CD14-positive monocyte (primary cell): ENCODE results near the gene MPND. TPM values are rescaled to one million over a fixed set of nuclear protein-coding genes. Genes with fewer than 3 reads are reported as not detected.

Experiments
- DNase-seq, 3 donors: peaks; one replicate each; pipeline ENCODE4 v3.0.0-alpha.2; 2011 to 2022
- H2AFZ ChIP-seq: 2 replicates; pipeline ENCODE4 v1.6.0; 2012; ENCODE audit warnings: mild to moderate bottlenecking, low read depth, low read length, inconsistent platforms; ENCODE audit not compliant: insufficient read depth, poor library complexity, severe bottlenecking
- H3K27ac ChIP-seq, 2 donors: 1 replicate in 1 of 2; 2 replicates in 1 of 2; pipeline ENCODE4 v1.5.1; 2012 to 2013; ENCODE audit warnings: low read length in 2 of 2, control low read depth in 1 of 2, inconsistent platforms in 1 of 2, low read depth in 1 of 2, mild to moderate bottlenecking in 1 of 2
- H3K27me3 ChIP-seq, 2 donors: one replicate each; pipeline versions ENCODE4 v1.6.0 to v1.6.1; 2011 to 2013; ENCODE audit warnings: low read length in 2 of 2; ENCODE audit not compliant: control insufficient read depth in 2 of 2, insufficient read depth in 2 of 2
- H3K36me3 ChIP-seq, 2 donors: replicated peaks in 1 of 2; 1 replicate in 1 of 2; 2 replicates in 1 of 2; pipeline versions ENCODE4 v1.5.1 to v1.6.1; 2012 to 2013; ENCODE audit warnings: low read length in 2 of 2, control low read depth in 1 of 2, inconsistent platforms in 1 of 2, mild to moderate bottlenecking in 1 of 2; ENCODE audit not compliant: insufficient read depth in 2 of 2, control insufficient read depth in 1 of 2
- H3K4me1 ChIP-seq, 2 donors: 1 replicate in 1 of 2; 2 replicates in 1 of 2; pipeline versions ENCODE4 v1.5.1 to v1.6.1; 2012 to 2013; ENCODE audit warnings: low read length in 2 of 2, control low read depth in 1 of 2, inconsistent platforms in 1 of 2, mild to moderate bottlenecking in 1 of 2, moderate library complexity in 1 of 2; ENCODE audit not compliant: insufficient read depth in 2 of 2, control insufficient read depth in 1 of 2
- H3K4me2 ChIP-seq: replicated peaks from 2 replicates; pipeline ENCODE3; 2012; ENCODE audit warnings: low read length, moderate library complexity, mild to moderate bottlenecking; ENCODE audit not compliant: poor library complexity, severe bottlenecking; ENCODE audit errors: extremely low read depth
- H3K4me3 ChIP-seq, 3 experiments: fragments of 200-600 bp in 1 of 3; sonication (generic) in 1 of 3; replicated peaks in 1 of 3; 1 replicate in 2 of 3; 2 replicates in 1 of 3; pipeline ENCODE4 v1.5.1; 2011 to 2013; ENCODE audit warnings: low read length in 3 of 3, mild to moderate bottlenecking in 3 of 3, control low read depth in 2 of 3, low read depth in 2 of 3, inconsistent platforms in 1 of 3, moderate library complexity in 1 of 3
- H3K79me2 ChIP-seq: 2 replicates; pipeline ENCODE4 v1.6.0; 2012; ENCODE audit warnings: mild to moderate bottlenecking, control low read depth, inconsistent platforms, low read length, moderate library complexity; ENCODE audit not compliant: insufficient read depth
- H3K9ac ChIP-seq: 2 replicates; pipeline ENCODE4 v1.6.0; 2017; ENCODE audit warnings: low read length, mild to moderate bottlenecking; ENCODE audit not compliant: insufficient read depth, poor library complexity, severe bottlenecking
- H3K9me3 ChIP-seq, 2 donors: replicated peaks in 1 of 2; 1 replicate in 1 of 2; 2 replicates in 1 of 2; pipeline versions ENCODE4 v1.5.1 to v1.6.1; 2012 to 2013; ENCODE audit warnings: low read length in 2 of 2, control low read depth in 1 of 2; ENCODE audit not compliant: control insufficient read depth in 1 of 2, insufficient read depth in 1 of 2
- H4K20me1 ChIP-seq: 2 replicates; pipeline ENCODE4 v1.6.0; 2012; ENCODE audit warnings: mild to moderate bottlenecking, low read length, control low read depth, moderate library complexity; ENCODE audit not compliant: insufficient read depth
- H3K27ac Mint-ChIP-seq, 7 donors: one replicate each; pipeline ENCODE4 v1.8.0; 2020; ENCODE audit warnings: mild to moderate bottlenecking in 7 of 7, mixed read lengths in 7 of 7, moderate library complexity in 6 of 7, inconsistent platforms in 2 of 7
- H3K27me3 Mint-ChIP-seq, 3 donors: one replicate each; pipeline ENCODE4 v1.8.0; 2021 to 2022; ENCODE audit warnings: low read depth in 3 of 3, mild to moderate bottlenecking in 3 of 3, mixed read lengths in 3 of 3, moderate library complexity in 3 of 3, inconsistent platforms in 1 of 3
- H3K36me3 Mint-ChIP-seq, 2 donors: one replicate each; pipeline ENCODE4 v1.8.0; 2020; ENCODE audit warnings: mixed read lengths in 2 of 2, inconsistent platforms in 1 of 2, mild to moderate bottlenecking in 1 of 2
- H3K4me1 Mint-ChIP-seq: one replicate; pipeline ENCODE4 v1.8.0; 2020; ENCODE audit warnings: mild to moderate bottlenecking, mixed read lengths
- H3K4me3 Mint-ChIP-seq, 2 donors: one replicate each; pipeline ENCODE4 v1.8.0; 2020; ENCODE audit warnings: mild to moderate bottlenecking in 2 of 2, mixed read lengths in 2 of 2, moderate library complexity in 1 of 2
- H3K9me3 Mint-ChIP-seq, 7 donors: one replicate each; pipeline ENCODE4 v1.8.0; 2020 to 2022; ENCODE audit warnings: mixed read lengths in 7 of 7, mild to moderate bottlenecking in 6 of 7, moderate library complexity in 6 of 7, inconsistent platforms in 2 of 7
- WGBS: methylation state at CpG from one replicate; pipeline ENCODE4 v1.1.5; 2013; ENCODE audit warnings: missing lambda C conversion rate; ENCODE audit not compliant: insufficient coverage; 5-methylcytosine and 5-hydroxymethylcytosine counted together
- intact Hi-C, 2 donors: fragments of 100-400 bp; cut with micrococcal nuclease; formaldehyde crosslinking; loops; one replicate each; pipeline versions ENCODE4 v1.15.0 to v1.15.1; 2023
- polyA plus RNA-seq, 3 donors: library from polyadenylated mRNA; depleted of rRNA in 1 of 3; unstranded in 2 of 3; stranded (reverse) in 1 of 3; fragments of 300-500 nt in 2 of 3; fragments of >200 nt in 1 of 3; fragmentation: Illumina TruSeq in 2 of 3; gene quantifications; 1 replicate in 2 of 3; 2 replicates in 1 of 3; pipeline ENCODE4 v1.2.3, GENCODE V29; 2012 to 2021
- TF ChIP-seq, protein P1 (sequence below): fragments of 200-600 bp; IDR thresholded peaks from one replicate; pipeline ENCODE4 v1.8.0; 2022; ENCODE audit warnings: antibody characterized with exemption, mild to moderate bottlenecking

The MPND gene
- polyA plus RNA-seq, 3 donors, result 6.5 to 15.9 (median 7.0) TPM

DNA sequence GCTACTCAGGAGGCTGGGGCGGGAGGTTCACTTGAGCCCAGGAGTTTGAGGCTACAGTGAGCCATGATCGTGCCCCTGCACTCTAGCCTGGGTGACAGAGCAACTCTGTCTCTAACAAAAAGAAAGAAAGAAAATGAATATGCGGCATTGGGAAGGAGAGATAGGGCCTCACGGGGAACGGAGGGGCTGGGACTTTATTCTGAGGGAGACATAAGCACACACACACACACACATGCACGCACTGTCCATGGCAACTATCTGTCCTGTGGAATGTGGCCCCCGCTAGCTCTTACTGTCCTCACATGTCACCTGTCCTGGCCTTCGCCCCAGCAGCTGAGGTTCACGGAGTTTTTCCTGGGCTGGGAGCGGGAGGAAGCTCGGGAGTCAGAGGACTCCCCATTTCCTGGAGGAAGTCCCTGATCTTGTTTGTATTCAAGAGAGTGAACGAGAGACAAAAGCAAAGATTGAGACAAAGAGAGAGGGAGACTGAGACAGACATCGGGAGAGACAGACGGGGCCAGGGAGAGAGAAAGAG is 5.4 kb upstream of the MPND start:
- Histone ChIP-seq H3K4me1 (peaks cover 17 to 24% of the 10 kb centered on the region in 2 donors), H4K20me1 (no peaks in the 10 kb centered on the region), H3K36me3 (no peaks in the 10 kb centered on the region), H3K9ac (peak overlapping the region; percentile 49), H2AFZ (peak overlapping the region; percentile 96), H3K9me3 (no peaks in the 10 kb centered on the region), H3K27me3 (no peaks in the 10 kb centered on the region), H3K79me2 (no peaks in the 10 kb centered on the region), H3K27ac (peak overlapping the region in 1 of 2 donors; percentile 6), H3K4me3 (peak overlapping the region; percentile 46 to 76 (median 63)), H3K4me2 (peak overlapping the region; percentile 84)
- H3K4me3 Mint-ChIP-seq, result peak overlapping the region; percentile 96 to 97
- H3K27ac Mint-ChIP-seq, result peak overlapping the region; percentile 13 to 85 (median 78)
- H3K27me3 Mint-ChIP-seq, result peaks cover 1 to 14% (median 12%) of the 10 kb centered on the region in 3 donors
- 11% methylated on average over 10 of the region's 14 CpGs for WGBS
- peaks cover 0 to 7% (median 0%) of the 10 kb centered on the region in 7 donors for H3K9me3 Mint-ChIP-seq
- DNase-seq, result no peak
- H3K36me3 Mint-ChIP-seq, result no peaks in the 10 kb centered on the region
- H3K4me1 Mint-ChIP-seq, result peaks cover 21% of the 10 kb centered on the region
- TF ChIP-seq, protein P1, sequence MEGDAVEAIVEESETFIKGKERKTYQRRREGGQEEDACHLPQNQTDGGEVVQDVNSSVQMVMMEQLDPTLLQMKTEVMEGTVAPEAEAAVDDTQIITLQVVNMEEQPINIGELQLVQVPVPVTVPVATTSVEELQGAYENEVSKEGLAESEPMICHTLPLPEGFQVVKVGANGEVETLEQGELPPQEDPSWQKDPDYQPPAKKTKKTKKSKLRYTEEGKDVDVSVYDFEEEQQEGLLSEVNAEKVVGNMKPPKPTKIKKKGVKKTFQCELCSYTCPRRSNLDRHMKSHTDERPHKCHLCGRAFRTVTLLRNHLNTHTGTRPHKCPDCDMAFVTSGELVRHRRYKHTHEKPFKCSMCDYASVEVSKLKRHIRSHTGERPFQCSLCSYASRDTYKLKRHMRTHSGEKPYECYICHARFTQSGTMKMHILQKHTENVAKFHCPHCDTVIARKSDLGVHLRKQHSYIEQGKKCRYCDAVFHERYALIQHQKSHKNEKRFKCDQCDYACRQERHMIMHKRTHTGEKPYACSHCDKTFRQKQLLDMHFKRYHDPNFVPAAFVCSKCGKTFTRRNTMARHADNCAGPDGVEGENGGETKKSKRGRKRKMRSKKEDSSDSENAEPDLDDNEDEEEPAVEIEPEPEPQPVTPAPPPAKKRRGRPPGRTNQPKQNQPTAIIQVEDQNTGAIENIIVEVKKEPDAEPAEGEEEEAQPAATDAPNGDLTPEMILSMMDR, result no peak
- intact Hi-C loops, result loop anchor here in 1 of 2 donors (10.0 kb wide), 1 partner anchor 93 kb away; the partner anchor contains the start of gene YJU2

DNA sequence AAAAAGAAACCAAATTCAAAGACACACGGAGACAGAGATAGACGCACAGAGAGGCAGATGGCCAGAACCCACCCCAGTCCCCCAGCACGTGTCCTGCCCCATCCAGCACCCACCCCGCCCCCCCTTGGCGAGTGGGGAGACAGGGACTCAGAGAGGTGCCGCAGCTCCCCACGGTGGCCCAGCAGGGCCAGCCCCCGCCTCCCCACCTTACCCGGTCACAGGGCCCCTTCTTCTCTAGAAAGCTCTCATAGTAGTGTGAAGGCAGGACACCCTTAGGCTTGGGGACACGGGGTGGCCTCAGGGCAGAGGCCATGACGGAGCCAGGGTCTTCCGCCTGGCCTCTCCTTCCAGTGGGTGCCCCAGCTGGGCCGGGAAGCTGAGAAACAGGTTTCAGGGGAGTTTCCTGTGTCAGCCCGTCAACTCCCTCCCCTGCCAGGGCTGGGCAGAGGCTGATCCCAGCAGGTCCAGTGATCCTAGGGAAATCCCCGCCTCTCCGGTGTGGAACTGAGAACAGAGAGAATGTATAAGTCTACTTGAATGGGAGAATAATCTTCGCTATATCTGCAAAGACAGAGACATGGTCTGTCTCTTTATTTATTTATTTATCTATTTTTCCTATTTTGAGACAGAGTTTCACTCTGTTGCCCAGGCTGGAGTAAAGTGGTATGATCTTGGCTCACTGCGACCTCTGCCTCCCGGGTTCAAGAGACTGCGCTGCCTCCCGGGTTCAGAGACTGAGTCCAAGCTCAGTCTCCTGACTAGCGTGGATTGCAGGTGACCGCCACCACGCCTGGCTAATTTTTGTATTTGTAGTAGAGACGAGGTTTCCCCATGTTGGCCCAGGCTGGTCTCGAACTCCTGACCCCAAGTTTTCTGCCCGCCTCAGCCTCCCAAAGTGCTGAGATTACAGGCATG is 4.7 kb upstream of the MPND start, which contains the start of gene STAP2:
Gene STAP2, minus strand, starts transcription at position 387 of the 915 bp plus-strand sequence. Its CDS starts 74 bp downstream, at position 313.
- H3K4me1 ChIP-seq, result peaks cover 17 to 27% of the 10 kb centered on the region in 2 donors
- Mint-ChIP-seq H3K9me3 (peaks cover 0 to 7% (median 0%) of the 10 kb centered on the region in 7 donors), H3K27ac (peak within 1 kb of the TSS; percentile 13 to 85 (median 78)), H3K36me3 (no peaks in the 10 kb centered on the region), H3K4me1 (peaks cover 21% of the 10 kb centered on the region), H3K4me3 (peak within 1 kb of the TSS; percentile 96 to 97), H3K27me3 (peaks cover 1 to 14% (median 12%) of the 10 kb centered on the region in 3 donors)
- TF ChIP-seq, protein P1, result no peak
- no peaks in the 10 kb centered on the region for H4K20me1 ChIP-seq
- WGBS, result 75% methylated on average over 13 of the region's 27 CpGs
- peak within 1 kb of the TSS; percentile 84 for H3K4me2 ChIP-seq
- intact Hi-C loops, result loop anchor here in 1 of 2 donors (10.0 kb wide), 1 partner anchor 94 kb away; the partner anchor contains the start of gene YJU2
- peak within 1 kb of the TSS in 1 of 2 donors; percentile 6 for H3K27ac ChIP-seq
- H3K4me3 ChIP-seq, result peak within 1 kb of the TSS; percentile 46 to 76 (median 63)
- peak within 1 kb of the TSS; percentile 49 for H3K9ac ChIP-seq
- H3K79me2 ChIP-seq, result no peaks in the 10 kb centered on the region
- no peaks in the 10 kb centered on the region for H3K36me3 ChIP-seq
- H3K9me3 ChIP-seq, result no peaks in the 10 kb centered on the region
- peak within 1 kb of the TSS; percentile 96 for H2AFZ ChIP-seq
- DNase-seq, result no peak
- no peaks in the 10 kb centered on the region for H3K27me3 ChIP-seq
